HAP-1 (cell line): ENCODE data around the gene CDC42EP3.

Experiments
- DNase-seq, 2 experiments: peaks; one replicate each; pipeline ENCODE4 v3.0.0-alpha.2; 2016 to 2020; ENCODE audit warnings: low spot score in 2 of 2
- H3K27me3 ChIP-seq: fragments of 250-450 bp; sonication (Bioruptor Pico); 2 replicates; pipeline ENCODE4 v1.5.1; 2020; ENCODE audit warnings: low read depth, mild to moderate bottlenecking, moderate library complexity
- H3K36me3 ChIP-seq: fragments of 250-450 bp; sonication (Bioruptor Pico); replicated peaks from 2 replicates; pipeline ENCODE4 v1.5.1; 2020; ENCODE audit warnings: mild to moderate bottlenecking
- H3K4me1 ChIP-seq: fragments of 250-450 bp; sonication (Bioruptor Pico); 2 replicates; pipeline ENCODE4 v1.5.1; 2020; ENCODE audit warnings: mild to moderate bottlenecking
- H3K4me3 ChIP-seq: fragments of 250-450 bp; sonication (Bioruptor Pico); 2 replicates; pipeline ENCODE4 v1.5.1; 2020; ENCODE audit warnings: mild to moderate bottlenecking, moderate library complexity
- H3K9me3 ChIP-seq: fragments of 250-450 bp; sonication (Bioruptor Pico); 2 replicates; pipeline ENCODE4 v1.5.1; 2020; ENCODE audit warnings: mild to moderate bottlenecking, moderate library complexity
- in situ Hi-C: fragments of 300-500 bp; cut with MboI; formaldehyde crosslinking; loops from 3 replicates; pipeline ENCODE4 v1.14.3; 2020; ENCODE audit warnings: low sequenced_read_pairs, inconsistent platforms, mixed read lengths

CDC42EP3 gene

DNA sequence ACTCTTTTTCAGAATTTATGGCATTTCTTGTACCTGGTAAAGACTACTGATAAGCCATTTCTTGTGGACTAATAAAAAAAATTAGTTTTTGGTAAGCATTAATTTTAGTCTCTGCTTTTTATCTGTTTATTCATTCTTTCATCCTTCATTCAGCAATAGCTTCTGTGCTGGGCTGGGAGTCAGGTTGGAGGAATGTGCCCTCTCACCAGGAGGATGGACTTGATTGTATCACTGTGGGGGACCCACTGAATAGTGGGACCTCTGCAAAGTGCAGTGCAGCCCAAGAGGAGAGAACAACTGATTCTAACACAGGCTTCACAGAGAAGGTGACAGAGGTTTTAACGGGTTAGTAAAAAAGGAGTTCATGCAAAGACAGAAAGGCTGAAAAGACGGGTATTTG lies 39.1 kb downstream of the CDC42EP3 start:
- H3K4me1 ChIP-seq, result no peaks in the 10 kb centered on the region
- H3K9me3 ChIP-seq, result no peaks in the 10 kb centered on the region
- H3K36me3 ChIP-seq, result no peaks in the 10 kb centered on the region
- no peak overlapping the region for H3K4me3 ChIP-seq
- in situ Hi-C loops, result no loop called here
- no peak for DNase-seq
- H3K27me3 ChIP-seq, result no peaks in the 10 kb centered on the region; the same call in 1 of the 2 replicates

DNA sequence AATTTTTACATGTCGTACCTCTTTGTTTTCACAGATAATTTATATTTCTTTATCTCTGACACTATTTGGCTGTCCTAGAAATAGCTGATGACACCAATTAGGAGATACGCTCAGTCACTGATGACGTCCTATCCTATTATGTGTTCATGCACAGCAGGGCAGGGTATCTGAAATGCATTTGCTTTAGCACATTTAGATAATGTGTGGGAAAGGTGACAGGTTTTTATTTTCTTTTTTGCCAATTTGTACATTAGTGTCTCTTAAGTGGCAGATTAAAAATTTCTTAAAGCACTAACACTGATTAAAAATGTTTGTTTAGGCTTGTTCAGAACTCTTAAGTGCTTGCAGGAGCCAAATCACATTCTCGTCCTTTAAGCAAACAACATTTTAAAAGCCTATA lies 39.7 kb downstream of the CDC42EP3 start:
- Histone ChIP-seq H3K9me3 (no peaks in the 10 kb centered on the region), H3K27me3 (no peaks in the 10 kb centered on the region; the same call in 1 of the 2 replicates), H3K4me1 (no peaks in the 10 kb centered on the region), H3K36me3 (no peaks in the 10 kb centered on the region), H3K4me3 (no peak overlapping the region)
- in situ Hi-C loops, result no loop called here
- no peak for DNase-seq

DNA sequence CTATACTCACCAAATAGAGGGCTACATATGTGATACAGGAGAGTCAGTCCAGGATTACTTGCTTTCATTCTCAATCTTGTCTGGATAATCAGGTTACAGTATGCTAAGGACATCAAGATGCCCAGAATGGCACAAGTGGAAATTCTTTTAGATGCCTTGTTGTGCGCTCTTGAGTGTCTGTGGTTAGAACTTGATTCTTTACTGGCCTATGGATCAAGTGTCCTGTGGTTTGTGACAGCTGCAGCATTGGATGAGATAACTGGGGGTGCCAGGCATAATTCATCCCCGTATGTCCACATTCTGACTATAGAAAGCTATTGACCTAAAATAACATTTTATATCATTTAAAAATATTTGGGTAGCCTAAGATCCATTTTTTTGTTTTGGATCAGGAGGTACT lies 40.1 kb downstream of the CDC42EP3 start:
- DNase-seq, result no peak
- Histone ChIP-seq H3K4me3 (no peak overlapping the region), H3K9me3 (no peaks in the 10 kb centered on the region), H3K27me3 (no peaks in the 10 kb centered on the region; the same call in 1 of the 2 replicates), H3K4me1 (no peaks in the 10 kb centered on the region), H3K36me3 (no peaks in the 10 kb centered on the region)
- in situ Hi-C loops, result no loop called here

DNA sequence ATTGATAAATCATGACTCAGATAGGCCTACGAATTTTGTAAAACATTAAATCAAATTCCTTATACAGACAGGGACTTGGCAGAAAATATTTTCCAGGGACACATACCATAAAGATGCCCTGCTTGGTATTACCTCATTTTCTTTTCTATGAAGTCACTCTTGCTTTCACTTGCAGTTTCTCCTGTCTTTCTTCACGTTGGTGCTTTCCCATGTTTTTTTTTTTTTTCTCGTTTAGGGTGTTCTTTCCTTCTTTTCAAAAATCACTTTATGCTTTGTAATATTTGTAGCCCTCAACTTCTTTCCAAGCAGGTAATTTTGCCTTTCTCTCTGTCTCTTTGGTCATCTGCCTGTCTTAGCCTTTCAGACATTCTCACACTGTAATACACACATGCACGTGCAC lies 40.7 kb downstream of the CDC42EP3 start:
- no peaks in the 10 kb centered on the region for H3K36me3 ChIP-seq
- DNase-seq, result no peak
- in situ Hi-C loops, result no loop called here
- H3K27me3 ChIP-seq, result no peaks in the 10 kb centered on the region; the same call in 1 of the 2 replicates
- H3K4me3 ChIP-seq, result no peak overlapping the region
- H3K9me3 ChIP-seq, result no peaks in the 10 kb centered on the region
- H3K4me1 ChIP-seq, result no peaks in the 10 kb centered on the region

DNA sequence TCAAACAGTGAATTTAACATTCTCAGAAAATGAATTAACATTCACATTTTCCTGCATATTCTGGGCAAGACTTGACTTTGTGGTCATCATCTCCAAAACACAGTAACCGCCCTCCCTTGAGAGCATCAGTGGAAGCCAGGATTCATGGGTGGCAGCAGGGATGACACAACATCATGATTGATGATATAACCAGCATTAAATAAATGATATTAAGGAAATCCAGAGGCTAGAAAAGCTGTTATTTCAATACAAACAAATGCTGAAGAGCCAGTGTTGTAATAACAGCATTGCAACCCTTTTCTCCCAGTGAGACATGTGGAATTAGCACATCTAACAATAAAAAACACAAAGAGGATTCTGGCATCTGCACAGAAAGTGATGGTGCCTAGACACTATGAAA lies 41.1 kb downstream of the CDC42EP3 start:
- no peaks in the 10 kb centered on the region for H3K9me3 ChIP-seq
- H3K4me3 ChIP-seq, result no peak overlapping the region
- in situ Hi-C loops, result no loop called here
- no peaks in the 10 kb centered on the region for H3K36me3 ChIP-seq
- DNase-seq, result no peak
- H3K4me1 ChIP-seq, result no peaks in the 10 kb centered on the region
- no peaks in the 10 kb centered on the region; the same call in 1 of the 2 replicates for H3K27me3 ChIP-seq

DNA sequence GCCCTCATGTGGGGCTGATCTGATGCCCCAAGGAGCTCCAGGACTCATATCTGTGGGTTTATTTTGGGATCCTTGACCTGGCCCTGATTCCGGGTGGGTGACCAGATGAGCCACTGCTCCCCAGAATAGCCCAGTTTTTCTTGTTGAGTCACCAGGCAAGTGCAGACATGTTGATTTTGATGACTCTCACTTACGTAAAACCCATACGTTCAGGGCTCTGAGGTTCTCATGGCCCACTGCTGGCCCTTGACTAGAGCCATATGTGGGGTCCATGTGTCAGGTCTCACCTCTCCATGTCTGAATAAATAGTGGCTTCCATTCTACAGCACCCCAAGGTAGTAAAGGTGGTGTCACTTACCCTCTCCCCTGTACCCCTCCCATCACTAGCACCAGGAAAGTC lies 41.9 kb downstream of the CDC42EP3 start:
- in situ Hi-C loops, result no loop called here
- Histone ChIP-seq H3K9me3 (no peaks in the 10 kb centered on the region), H3K4me3 (no peak overlapping the region), H3K36me3 (no peaks in the 10 kb centered on the region), H3K27me3 (no peaks in the 10 kb centered on the region; the same call in 1 of the 2 replicates), H3K4me1 (no peaks in the 10 kb centered on the region)
- no peak for DNase-seq

DNA sequence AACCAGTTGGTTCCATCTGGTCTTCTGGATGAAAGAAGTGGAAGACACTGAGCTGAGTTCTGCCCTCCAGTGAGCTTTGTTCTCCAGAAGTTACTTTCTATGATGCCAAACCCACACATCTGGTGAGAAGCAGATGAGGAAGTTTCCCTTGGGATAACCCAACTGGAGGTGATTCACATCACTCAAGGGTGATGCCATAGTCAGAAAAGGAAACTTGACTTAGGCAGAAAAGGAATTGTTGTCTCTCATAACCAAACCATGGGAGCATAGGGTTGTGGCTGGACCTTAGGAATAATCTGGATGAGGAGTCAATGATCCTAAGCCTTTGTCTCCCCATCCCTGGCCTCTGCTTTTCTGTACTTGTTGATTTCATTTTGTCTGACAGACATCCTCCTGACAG lies 43.7 kb downstream of the CDC42EP3 start:
- no peak overlapping the region for H3K4me3 ChIP-seq
- no peaks in the 10 kb centered on the region; the same call in 1 of the 2 replicates for H3K27me3 ChIP-seq
- H3K36me3 ChIP-seq, result no peaks in the 10 kb centered on the region
- H3K4me1 ChIP-seq, result no peaks in the 10 kb centered on the region
- DNase-seq, result no peak
- no peaks in the 10 kb centered on the region for H3K9me3 ChIP-seq
- in situ Hi-C loops, result no loop called here

DNA sequence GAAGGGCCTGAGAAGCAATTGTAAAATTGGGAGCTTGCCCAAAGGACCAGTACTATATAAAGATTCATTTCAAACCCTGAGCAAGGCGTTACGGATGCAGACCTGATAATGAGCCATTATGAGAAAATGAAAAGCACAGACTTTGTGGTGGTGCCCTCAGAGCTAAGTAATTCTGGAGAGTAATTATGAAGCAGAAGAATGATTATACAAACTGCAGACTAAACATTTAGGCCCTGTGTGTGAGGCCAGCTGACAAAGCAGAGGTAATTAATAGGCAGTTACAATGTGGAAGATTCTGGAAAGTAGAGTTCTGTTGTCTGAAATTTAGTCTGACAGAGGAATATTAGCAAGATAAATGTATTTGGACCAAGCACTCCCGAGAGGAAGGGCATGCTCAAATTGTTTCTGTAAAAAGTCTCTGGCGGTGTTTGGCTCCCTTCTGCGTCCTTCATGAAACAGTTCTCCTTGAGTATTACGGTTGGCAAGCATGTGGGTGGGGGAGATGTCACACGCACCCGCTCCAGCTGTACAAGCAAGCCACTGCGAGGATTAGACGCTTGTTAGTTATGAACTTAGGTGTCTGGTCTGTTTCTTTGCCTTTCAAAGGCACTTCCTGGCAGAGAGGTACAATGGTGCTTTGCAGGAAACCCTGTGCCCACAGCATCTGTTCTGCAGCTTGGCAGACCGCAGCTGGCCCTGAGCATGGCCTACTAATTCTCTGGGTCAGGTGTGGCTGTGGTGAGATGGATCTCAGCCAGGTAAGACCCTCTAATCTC lies 45.5 kb downstream of the CDC42EP3 start:
- no peak for DNase-seq
- Histone ChIP-seq H3K27me3 (no peaks in the 10 kb centered on the region; the same call in 1 of the 2 replicates), H3K4me3 (no peak overlapping the region)

DNA sequence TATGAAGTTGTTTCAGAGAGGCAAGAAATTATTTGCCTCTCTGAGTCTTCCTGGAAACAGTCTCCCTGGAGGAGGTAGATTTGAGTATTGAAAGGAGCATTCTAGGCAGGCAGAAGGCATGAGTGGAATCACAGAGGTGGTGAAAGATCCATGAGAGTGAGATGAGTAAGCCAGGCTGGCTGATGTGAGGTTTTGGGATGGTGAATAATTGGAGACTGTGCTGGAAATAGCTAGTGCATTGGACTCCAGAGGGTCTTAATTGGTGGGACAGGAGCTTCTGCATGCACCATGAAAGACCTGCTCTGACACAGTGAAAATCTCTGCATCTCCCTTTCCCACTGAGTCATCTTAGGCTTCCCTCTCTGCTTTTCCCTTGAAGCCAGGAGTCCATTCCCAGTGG lies 46.3 kb downstream of the CDC42EP3 start:
- Histone ChIP-seq H3K9me3 (no peaks in the 10 kb centered on the region), H3K36me3 (no peaks in the 10 kb centered on the region), H3K4me1 (peaks cover 2% of the 10 kb centered on the region; the same call in 1 of the 2 replicates), H3K4me3 (no peak overlapping the region), H3K27me3 (no peaks in the 10 kb centered on the region)
- no peak for DNase-seq
- in situ Hi-C loops, result no loop called here

More for the DNA sequence above, 45.5 kb downstream of the CDC42EP3 start:
- no peaks in the 10 kb centered on the region for H3K36me3 ChIP-seq
- no peaks in the 10 kb centered on the region for H3K4me1 ChIP-seq
- in situ Hi-C loops, result no loop called here
- no peaks in the 10 kb centered on the region for H3K9me3 ChIP-seq

DNA sequence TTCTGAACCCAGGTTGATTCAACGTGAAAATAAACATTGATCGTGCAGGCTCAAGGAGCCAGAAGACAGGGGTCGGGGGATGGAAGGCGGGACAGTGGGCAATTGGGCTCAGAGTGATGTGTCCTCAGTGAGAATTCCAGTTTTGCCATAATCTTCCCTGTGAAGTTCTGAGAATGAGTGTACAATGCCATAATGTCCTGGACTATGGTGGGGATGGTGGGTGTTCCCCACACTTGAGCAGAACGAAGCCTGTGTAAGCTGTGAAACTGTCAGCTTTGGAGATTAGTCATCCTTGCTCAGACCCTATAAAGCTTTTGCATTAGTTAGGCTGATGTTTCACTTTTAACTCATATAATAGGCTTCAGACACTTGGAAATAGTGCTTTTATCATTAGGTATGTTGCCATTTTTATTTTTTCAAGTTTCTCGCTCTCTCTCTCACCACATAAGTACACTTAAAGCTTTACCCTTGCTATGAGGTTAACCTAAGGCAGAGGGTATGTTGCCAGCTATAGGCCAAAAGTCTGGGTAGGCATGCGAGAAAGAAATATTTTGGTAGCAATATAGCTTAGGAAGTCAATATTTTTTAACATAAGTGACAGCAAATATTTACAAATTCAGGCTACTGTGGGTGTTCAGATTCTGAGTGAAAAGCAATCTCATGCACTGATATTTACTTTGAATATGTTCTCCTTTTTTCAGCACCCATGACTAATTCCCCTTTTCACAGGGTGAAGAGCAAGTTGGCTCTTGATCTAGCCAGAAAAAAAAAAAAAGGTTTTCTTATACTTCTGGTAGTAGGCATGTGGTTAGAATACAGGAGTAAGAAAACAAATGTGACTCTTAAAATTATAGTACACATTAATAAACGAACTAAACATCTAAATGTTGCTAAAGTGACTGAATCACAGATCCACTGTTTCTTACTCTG lies 47.2 kb downstream of the CDC42EP3 start:
- no peak for DNase-seq
- no peaks in the 10 kb centered on the region for H3K9me3 ChIP-seq
- no peak overlapping the region for H3K4me3 ChIP-seq
- no peaks in the 10 kb centered on the region for H3K27me3 ChIP-seq
- no peaks in the 10 kb centered on the region for H3K36me3 ChIP-seq
- peaks cover 6% of the 10 kb centered on the region; the same call in 1 of the 2 replicates for H3K4me1 ChIP-seq
- in situ Hi-C loops, result no loop called here

DNA sequence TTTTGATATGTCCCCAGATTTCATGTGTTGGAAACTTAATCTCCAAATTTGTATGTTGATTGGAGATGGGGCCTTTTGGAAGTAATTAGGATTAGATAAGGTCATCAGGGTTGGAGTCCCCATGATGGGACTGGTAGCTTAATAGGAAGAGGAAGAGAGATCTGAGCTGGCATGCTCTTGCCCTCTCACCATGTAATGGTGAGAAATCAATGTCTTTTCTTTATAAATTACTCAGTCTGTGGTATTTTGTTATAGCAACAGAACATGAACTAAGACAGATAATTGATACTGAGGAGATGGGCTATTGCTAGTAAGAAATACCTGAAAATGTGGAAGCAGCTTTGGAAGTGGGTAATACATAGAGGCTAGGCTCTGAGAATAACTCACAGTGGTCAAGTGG lies 48.0 kb downstream of the CDC42EP3 start:
- H3K36me3 ChIP-seq, result no peaks in the 10 kb centered on the region
- in situ Hi-C loops, result no loop called here
- no peak for DNase-seq
- no peaks in the 10 kb centered on the region for H3K9me3 ChIP-seq
- H3K4me1 ChIP-seq, result peaks cover 6% of the 10 kb centered on the region; the same call in 1 of the 2 replicates
- H3K4me3 ChIP-seq, result no peak overlapping the region
- no peaks in the 10 kb centered on the region for H3K27me3 ChIP-seq

DNA sequence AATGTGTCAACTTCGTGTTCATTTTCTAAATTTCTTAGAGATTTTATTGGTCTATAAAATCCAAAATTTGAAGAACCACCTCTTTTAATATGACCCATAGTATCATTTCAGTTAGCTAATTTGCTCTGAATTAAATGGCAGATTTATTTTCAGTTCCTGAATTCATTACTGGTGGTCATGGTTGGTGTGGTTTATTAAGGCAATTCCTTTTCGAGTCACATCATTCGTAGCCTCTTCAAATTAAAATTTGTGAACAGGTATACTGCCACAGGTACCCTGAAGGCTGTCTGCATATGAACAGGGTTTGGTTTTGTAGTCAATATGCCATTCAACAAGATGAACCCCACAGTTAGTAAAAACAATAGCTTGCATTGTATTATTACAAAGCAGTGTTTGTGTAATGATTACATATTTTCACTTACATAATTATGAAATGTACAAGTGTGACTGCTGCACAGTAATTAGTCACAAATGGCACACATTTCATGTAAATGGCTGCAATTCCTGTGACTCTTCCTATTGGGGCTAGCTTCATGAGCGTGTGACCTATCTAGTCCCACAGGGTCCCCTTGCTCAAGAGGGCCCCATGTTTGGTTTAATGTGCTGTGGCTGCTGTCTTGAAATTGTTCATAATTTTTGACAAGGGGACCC lies 48.9 kb downstream of the CDC42EP3 start:
- H3K4me3 ChIP-seq, result no peak overlapping the region
- H3K9me3 ChIP-seq, result no peaks in the 10 kb centered on the region
- in situ Hi-C loops, result no loop called here
- DNase-seq, result no peak
- H3K36me3 ChIP-seq, result no peaks in the 10 kb centered on the region
- H3K4me1 ChIP-seq, result peaks cover 6% of the 10 kb centered on the region; the same call in 1 of the 2 replicates
- no peaks in the 10 kb centered on the region for H3K27me3 ChIP-seq

DNA sequence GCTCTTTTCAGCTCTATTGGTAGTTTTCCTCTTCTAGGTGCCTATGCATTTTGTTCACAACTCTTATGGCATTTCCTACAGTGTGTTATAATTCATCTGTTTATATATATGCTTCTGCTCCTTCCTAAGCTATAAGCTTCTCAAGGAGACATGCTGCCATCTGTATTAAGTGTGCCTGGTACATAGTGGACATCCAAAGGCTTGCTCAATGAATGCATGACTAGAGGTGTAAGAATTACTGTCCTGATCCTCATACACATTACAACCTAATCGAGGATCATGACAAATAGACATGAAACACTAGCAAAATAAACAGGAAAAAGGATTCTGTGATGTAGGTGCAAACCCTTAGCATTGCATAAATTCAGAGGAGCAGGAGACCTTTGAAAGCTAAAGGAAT lies 50.2 kb downstream of the CDC42EP3 start:
- no peaks in the 10 kb centered on the region for H3K27me3 ChIP-seq
- no peaks in the 10 kb centered on the region for H3K36me3 ChIP-seq
- H3K4me3 ChIP-seq, result no peak overlapping the region
- no peaks in the 10 kb centered on the region for H3K9me3 ChIP-seq
- no peak for DNase-seq
- in situ Hi-C loops, result no loop called here
- peaks cover 6% of the 10 kb centered on the region; the same call in 1 of the 2 replicates for H3K4me1 ChIP-seq
